ENCODE measurements around the gene FAM184A. TPM values are rescaled to one million over a fixed set of nuclear protein-coding genes. Genes with fewer than 3 reads are reported as not detected.

FAM184A gene
- total RNA-seq, 1 experiment from 2014 or later = 1.3 TPM

DNA sequence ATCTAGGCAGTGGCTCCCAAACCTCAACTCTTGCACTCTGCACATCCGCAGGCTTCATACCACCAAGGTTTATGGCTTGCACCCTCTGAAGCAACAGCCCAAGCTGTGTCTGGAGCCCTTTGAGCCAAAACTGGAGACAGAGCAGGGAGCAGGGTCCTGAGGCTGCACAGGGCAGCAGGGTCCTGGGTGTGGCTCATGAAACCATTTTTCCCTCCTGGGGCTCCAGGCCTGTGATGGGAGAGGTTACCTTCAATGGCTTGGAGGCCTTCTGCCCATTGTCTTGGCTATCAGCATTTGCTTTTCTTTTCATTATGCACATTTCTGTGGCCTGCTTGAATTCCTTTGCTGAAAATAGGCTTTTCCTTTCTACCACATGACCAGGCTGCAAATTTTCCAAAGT lies 6.3 kb upstream of the FAM184A start:
- BruUV-seq (replicated peaks) = no TSS peak
- H3K4me3 Mint-ChIP-seq (ENCODE audit: unreplicated experiment) = no peak overlapping the region
- CTCF ChIA-PET = interaction anchor here (0.8 kb wide), 1 partner anchor 26 kb away, joined by 5 read pairs; no protein-coding TSS in a partner anchor
- H3K4me1 Mint-ChIP-seq (ENCODE audit: insufficient read depth, unreplicated experiment) = no peaks in the 10 kb centered on the region
- H3K27me3 Mint-ChIP-seq (ENCODE audit: insufficient read depth, unreplicated experiment) = no peaks in the 10 kb centered on the region
- H3K9me3 Mint-ChIP-seq (ENCODE audit: unreplicated experiment) = peaks cover 28% of the 10 kb centered on the region
- intact Hi-C loops (cut with micrococcal nuclease) = no loop called here
- no peak for DNase-seq (ENCODE audit: unreplicated experiment)
- POLR2A ChIA-PET = no interaction called here
- TF ChIP-seq, protein P1, sequence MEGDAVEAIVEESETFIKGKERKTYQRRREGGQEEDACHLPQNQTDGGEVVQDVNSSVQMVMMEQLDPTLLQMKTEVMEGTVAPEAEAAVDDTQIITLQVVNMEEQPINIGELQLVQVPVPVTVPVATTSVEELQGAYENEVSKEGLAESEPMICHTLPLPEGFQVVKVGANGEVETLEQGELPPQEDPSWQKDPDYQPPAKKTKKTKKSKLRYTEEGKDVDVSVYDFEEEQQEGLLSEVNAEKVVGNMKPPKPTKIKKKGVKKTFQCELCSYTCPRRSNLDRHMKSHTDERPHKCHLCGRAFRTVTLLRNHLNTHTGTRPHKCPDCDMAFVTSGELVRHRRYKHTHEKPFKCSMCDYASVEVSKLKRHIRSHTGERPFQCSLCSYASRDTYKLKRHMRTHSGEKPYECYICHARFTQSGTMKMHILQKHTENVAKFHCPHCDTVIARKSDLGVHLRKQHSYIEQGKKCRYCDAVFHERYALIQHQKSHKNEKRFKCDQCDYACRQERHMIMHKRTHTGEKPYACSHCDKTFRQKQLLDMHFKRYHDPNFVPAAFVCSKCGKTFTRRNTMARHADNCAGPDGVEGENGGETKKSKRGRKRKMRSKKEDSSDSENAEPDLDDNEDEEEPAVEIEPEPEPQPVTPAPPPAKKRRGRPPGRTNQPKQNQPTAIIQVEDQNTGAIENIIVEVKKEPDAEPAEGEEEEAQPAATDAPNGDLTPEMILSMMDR (IDR thresholded peaks at IDR 0.05; ENCODE audit: unreplicated experiment) = no peak
- H3K36me3 Mint-ChIP-seq (ENCODE audit: insufficient read depth, unreplicated experiment) = no peaks in the 10 kb centered on the region
- no peak overlapping the region for H3K27ac Mint-ChIP-seq (ENCODE audit: low read depth, unreplicated experiment)

DNA sequence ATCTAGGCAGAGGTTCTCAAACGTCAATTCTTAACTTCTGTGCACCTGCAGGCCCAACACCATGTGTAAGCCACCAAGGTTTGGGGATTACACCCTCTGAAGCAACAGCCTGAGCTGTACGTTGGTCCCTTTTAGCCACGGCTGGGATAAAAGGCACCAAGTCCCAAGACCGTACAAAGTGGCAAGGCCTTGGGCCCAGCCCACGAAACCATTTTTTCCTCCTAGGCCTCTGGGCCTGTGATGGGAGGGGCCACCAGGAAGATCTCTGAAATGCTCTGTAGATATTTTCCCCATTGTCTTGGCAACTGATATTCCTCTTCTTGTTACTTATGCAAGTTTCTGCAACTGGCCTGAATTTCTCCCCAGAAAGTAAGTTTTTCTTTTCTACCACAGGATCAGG lies 4.5 kb upstream of the FAM184A start:
- H3K27me3 Mint-ChIP-seq (ENCODE audit: insufficient read depth, unreplicated experiment) = no peaks in the 10 kb centered on the region
- H3K4me1 Mint-ChIP-seq (ENCODE audit: insufficient read depth, unreplicated experiment) = peaks cover 8% of the 10 kb centered on the region
- H3K27ac Mint-ChIP-seq (ENCODE audit: low read depth, unreplicated experiment) = no peak overlapping the region
- no peaks in the 10 kb centered on the region for H3K36me3 Mint-ChIP-seq (ENCODE audit: insufficient read depth, unreplicated experiment)
- intact Hi-C loops (cut with micrococcal nuclease) = no loop called here
- TF ChIP-seq, protein P1 (IDR thresholded peaks at IDR 0.05; ENCODE audit: unreplicated experiment) = no peak
- DNase-seq (ENCODE audit: unreplicated experiment) = no peak
- no peak overlapping the region for H3K4me3 Mint-ChIP-seq (ENCODE audit: unreplicated experiment)
- ChIA-PET POLR2A (no interaction called here), CTCF (no interaction called here)
- BruUV-seq (replicated peaks) = no TSS peak
- peaks cover 25% of the 10 kb centered on the region for H3K9me3 Mint-ChIP-seq (ENCODE audit: unreplicated experiment)

DNA sequence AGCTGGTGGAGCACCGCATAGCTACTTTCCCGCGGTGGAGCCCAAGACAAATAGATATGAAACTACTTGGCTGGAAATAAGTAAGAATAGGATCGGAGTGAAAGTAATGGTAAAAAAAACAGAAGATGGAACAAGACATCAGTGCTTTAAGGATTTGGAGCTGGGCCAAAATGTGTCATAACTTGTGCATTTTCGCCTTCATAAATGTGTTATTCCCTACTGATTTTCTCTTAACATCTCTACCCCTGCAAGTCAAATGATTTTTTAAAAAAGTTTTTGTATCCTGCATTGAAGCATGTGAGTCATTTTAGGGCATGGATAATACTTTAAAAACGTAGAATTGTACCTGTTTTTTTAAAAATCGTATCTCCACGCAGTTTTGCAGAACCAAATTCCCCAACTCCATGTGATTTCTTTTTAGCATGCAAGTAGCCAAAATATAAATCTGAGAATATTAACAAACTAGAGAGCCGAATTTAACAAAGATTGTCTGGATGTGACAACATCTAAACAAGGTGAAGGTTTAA lies 882 bp upstream of the FAM184A start:
- H3K9me3 Mint-ChIP-seq (ENCODE audit: unreplicated experiment) = peaks cover 17% of the 10 kb centered on the region
- peak overlapping the region; percentile 69 for H3K27ac Mint-ChIP-seq (ENCODE audit: low read depth, unreplicated experiment)
- no peaks in the 10 kb centered on the region for H3K36me3 Mint-ChIP-seq (ENCODE audit: insufficient read depth, unreplicated experiment)
- H3K27me3 Mint-ChIP-seq (ENCODE audit: insufficient read depth, unreplicated experiment) = no peaks in the 10 kb centered on the region
- intact Hi-C loops (cut with micrococcal nuclease) = no loop called here
- H3K4me3 Mint-ChIP-seq (ENCODE audit: unreplicated experiment) = peak overlapping the region; percentile 96
- TF ChIP-seq, protein P1 (IDR thresholded peaks at IDR 0.05; ENCODE audit: unreplicated experiment) = no peak
- H3K4me1 Mint-ChIP-seq (ENCODE audit: insufficient read depth, unreplicated experiment) = peaks cover 14% of the 10 kb centered on the region
- DNase-seq (ENCODE audit: unreplicated experiment) = peak; percentile 69
- CTCF ChIA-PET = interaction anchor here (0.6 to 1.1 kb wide), 3 partner anchors 11 to 112 kb away, joined by 3 to 6 read pairs (median 3); no protein-coding TSS in a partner anchor
- POLR2A ChIA-PET = interaction anchor here (0.8 to 1.7 kb wide), 4 partner anchors 11 to 184 kb away, joined by 4 to 9 read pairs (median 5); no protein-coding TSS in a partner anchor
- no TSS peak for BruUV-seq (replicated peaks)

DNA sequence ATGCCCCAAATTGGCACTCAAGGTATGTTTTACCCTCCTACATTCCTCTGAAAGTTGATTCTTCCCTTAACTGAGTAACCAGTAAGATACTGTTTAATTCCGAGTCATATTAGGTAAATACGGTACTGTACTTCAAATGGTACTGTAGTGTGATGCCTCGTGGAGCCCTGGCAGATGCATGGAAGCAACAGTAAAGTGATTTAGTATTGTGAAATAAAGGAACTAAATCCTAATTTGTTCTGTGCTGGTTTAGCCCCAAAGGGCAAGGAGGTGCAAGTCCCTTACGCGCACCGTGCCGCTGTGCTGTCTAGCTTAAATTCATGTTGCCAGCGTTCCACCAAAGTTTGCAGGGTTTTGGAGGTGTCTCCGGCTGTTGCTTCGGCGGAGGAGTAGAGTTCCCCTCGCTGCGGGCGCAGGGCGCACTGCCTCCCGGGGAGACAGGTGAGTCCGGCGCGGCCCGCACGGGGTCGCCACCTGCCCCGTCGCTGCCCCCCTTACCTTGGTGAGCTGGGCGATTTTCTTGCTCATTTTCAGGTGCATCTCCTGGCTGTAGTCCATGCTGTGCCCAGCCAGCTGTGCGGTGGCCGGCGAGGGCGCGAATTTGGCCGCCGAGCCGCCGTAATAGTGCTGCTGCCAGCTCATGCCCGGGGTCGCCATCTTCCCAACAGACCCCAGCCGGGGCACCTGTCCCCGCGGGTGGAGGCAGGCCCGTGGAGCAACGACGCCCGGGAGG lies 655 bp downstream of the FAM184A start:
- Mint-ChIP-seq H3K9me3 (ENCODE audit: unreplicated experiment) (peaks cover 6% of the 10 kb centered on the region), H3K27ac (ENCODE audit: low read depth, unreplicated experiment) (no peak overlapping the region), H3K4me1 (ENCODE audit: insufficient read depth, unreplicated experiment) (peaks cover 14% of the 10 kb centered on the region), H3K36me3 (ENCODE audit: insufficient read depth, unreplicated experiment) (no peaks in the 10 kb centered on the region), H3K27me3 (ENCODE audit: insufficient read depth, unreplicated experiment) (no peaks in the 10 kb centered on the region), H3K4me3 (ENCODE audit: unreplicated experiment) (peak overlapping the region; percentile 96)
- POLR2A ChIA-PET = interaction anchor here (0.7 to 1.0 kb wide), 5 partner anchors 19 to 114 kb away, joined by 3 read pairs; no protein-coding TSS in a partner anchor
- CTCF ChIA-PET = interaction anchor here (0.6 to 2.3 kb wide), 16 partner anchors 12 to 127 kb away, joined by 3 to 11 read pairs (median 4); no protein-coding TSS in a partner anchor
- peak; percentile 44 for DNase-seq (ENCODE audit: unreplicated experiment)
- TF ChIP-seq, protein P1 (IDR thresholded peaks at IDR 0.05; ENCODE audit: unreplicated experiment) = no peak
- intact Hi-C loops (cut with micrococcal nuclease) = no loop called here
- no TSS peak for BruUV-seq (replicated peaks)

Data from MCF 10A (cell line).